ENCODE results near the gene C2orf66. TPM values are rescaled to one million over a fixed set of nuclear protein-coding genes. Genes with fewer than 3 reads are reported as not detected.

Gene C2orf66
- total RNA-seq, 1 donor from 2014 or later = not detected

DNA sequence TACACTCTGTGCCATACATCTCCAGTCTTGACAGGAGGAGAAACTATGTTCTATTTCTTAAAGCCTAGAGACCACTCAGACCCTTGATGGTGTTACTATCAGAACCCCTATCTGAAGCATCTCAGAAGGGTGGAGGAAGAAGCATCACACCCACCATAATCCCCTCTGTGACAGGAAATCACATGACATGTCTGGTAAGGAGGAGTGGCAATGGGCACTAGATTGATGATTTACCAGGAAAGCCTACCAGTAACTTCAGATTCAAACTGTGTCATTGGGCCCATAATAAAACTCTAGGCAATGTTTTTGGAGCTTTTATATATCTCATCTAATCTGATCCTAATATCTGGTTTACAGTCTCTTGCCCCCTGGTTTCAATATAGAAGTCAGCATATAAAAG lies 37.1 kb upstream of the C2orf66 start:
- Mint-ChIP-seq H3K27ac (ENCODE audit: unreplicated experiment) (no peak overlapping the region), H3K9me3 (ENCODE audit: low read depth) (peaks cover 2% of the 10 kb centered on the region), H3K27me3 (ENCODE audit: low read depth) (no peaks in the 10 kb centered on the region), H3K36me3 (ENCODE audit: low read depth) (peaks cover 2% of the 10 kb centered on the region), H3K4me3 (ENCODE audit: unreplicated experiment) (no peak overlapping the region), H3K4me1 (ENCODE audit: low read depth) (peaks cover 17% of the 10 kb centered on the region)
- DNase-seq (ENCODE audit: low spot score) = no peak
- TF ChIP-seq, protein P1, sequence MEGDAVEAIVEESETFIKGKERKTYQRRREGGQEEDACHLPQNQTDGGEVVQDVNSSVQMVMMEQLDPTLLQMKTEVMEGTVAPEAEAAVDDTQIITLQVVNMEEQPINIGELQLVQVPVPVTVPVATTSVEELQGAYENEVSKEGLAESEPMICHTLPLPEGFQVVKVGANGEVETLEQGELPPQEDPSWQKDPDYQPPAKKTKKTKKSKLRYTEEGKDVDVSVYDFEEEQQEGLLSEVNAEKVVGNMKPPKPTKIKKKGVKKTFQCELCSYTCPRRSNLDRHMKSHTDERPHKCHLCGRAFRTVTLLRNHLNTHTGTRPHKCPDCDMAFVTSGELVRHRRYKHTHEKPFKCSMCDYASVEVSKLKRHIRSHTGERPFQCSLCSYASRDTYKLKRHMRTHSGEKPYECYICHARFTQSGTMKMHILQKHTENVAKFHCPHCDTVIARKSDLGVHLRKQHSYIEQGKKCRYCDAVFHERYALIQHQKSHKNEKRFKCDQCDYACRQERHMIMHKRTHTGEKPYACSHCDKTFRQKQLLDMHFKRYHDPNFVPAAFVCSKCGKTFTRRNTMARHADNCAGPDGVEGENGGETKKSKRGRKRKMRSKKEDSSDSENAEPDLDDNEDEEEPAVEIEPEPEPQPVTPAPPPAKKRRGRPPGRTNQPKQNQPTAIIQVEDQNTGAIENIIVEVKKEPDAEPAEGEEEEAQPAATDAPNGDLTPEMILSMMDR (IDR thresholded peaks at IDR 0.05) = no peak

DNA sequence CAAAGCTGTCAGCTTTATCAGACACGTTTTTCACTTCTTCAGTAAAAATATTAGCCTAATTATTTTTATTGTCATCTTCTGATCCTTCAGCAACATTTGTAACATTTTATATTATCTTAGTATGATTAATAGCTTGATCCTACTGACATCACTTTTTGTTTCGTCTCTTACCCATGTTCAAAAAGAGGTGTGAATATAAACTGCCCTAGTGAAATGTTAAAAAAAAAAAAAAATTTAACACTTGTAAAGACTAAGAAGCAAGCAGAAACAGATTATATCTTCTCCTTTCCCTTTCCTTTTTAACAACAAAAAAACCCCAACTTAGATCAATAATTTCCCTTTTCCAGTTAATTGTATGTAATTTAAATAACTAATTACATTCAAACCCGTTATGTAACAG lies 36.2 kb upstream of the C2orf66 start:
- Mint-ChIP-seq H3K4me3 (ENCODE audit: unreplicated experiment) (no peak overlapping the region), H3K27me3 (ENCODE audit: low read depth) (no peaks in the 10 kb centered on the region), H3K36me3 (ENCODE audit: low read depth) (peaks cover 5% of the 10 kb centered on the region), H3K27ac (ENCODE audit: unreplicated experiment) (no peak overlapping the region), H3K9me3 (ENCODE audit: low read depth) (peaks cover 2% of the 10 kb centered on the region), H3K4me1 (ENCODE audit: low read depth) (peaks cover 17% of the 10 kb centered on the region)
- no peak for DNase-seq (ENCODE audit: low spot score)
- TF ChIP-seq, protein P1 (IDR thresholded peaks at IDR 0.05) = no peak

DNA sequence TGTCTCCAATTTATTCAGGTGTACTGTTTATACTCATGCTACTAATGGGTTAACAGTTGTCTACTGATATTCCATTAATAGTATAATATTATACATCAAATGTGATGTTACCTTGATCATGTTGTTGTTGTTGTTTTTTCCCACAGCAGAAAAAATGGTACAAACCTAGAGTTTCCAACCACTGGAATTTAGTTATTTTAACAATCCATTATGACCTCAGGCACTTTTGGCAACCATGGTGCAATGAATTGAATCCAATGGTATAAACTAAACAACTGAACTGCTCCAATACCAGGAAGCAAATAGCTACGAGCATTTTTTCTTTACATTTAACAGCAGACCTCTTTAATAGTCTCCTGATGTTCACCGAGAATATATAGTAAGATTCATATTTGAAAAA lies 31.0 kb upstream of the C2orf66 start:
- H3K27me3 Mint-ChIP-seq (ENCODE audit: low read depth) = no peaks in the 10 kb centered on the region
- peaks cover 6% of the 10 kb centered on the region for H3K4me1 Mint-ChIP-seq (ENCODE audit: low read depth)
- H3K27ac Mint-ChIP-seq (ENCODE audit: unreplicated experiment) = no peak overlapping the region
- no peak overlapping the region for H3K4me3 Mint-ChIP-seq (ENCODE audit: unreplicated experiment)
- peaks cover 5% of the 10 kb centered on the region for H3K36me3 Mint-ChIP-seq (ENCODE audit: low read depth)
- TF ChIP-seq, protein P1 (IDR thresholded peaks at IDR 0.05) = no peak
- H3K9me3 Mint-ChIP-seq (ENCODE audit: low read depth) = no peaks in the 10 kb centered on the region
- no peak for DNase-seq (ENCODE audit: low spot score)

DNA sequence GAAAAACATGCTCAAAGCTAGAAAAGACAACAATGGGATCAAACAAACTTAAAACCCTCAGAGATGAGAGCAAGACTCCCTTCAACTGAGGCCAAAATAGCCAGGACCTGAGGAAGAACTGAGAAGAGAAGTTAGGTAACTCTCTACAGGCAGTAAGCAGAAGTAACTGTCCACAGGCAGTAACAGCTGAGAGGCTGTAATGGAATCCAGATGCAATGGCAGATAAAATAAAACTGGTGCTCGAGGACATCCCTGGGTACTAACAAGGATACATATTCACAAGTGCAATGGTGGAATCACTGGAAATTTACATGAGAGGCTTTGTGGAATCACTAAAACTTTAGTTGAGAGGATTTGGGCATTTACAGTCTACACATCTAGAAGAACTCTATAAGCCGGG lies 30.4 kb upstream of the C2orf66 start:
- Mint-ChIP-seq H3K27me3 (ENCODE audit: low read depth) (no peaks in the 10 kb centered on the region), H3K27ac (ENCODE audit: unreplicated experiment) (no peak overlapping the region), H3K9me3 (ENCODE audit: low read depth) (no peaks in the 10 kb centered on the region), H3K36me3 (ENCODE audit: low read depth) (peaks cover 5% of the 10 kb centered on the region), H3K4me3 (ENCODE audit: unreplicated experiment) (no peak overlapping the region), H3K4me1 (ENCODE audit: low read depth) (peaks cover 6% of the 10 kb centered on the region)
- TF ChIP-seq, protein P1 (IDR thresholded peaks at IDR 0.05) = no peak
- DNase-seq (ENCODE audit: low spot score) = no peak

DNA sequence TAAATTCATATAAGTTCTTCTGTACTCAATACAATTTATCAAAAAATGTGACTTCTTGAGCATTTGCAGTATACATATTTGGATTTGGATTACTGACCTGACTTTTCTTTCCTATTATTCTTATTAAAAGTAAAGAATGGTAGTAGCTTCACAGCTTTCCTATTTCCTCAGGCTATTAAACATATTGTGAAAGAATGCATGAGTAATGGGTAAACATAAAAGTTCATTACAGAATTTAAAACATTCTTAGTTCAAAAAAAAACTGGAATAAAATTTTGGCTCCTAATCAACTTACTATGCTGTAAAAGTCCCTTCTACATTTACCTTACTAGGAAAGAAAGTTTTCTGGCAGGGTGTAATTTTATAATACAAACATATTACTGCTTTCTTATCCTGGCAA lies 27.3 kb upstream of the C2orf66 start:
- no peak overlapping the region for H3K27ac Mint-ChIP-seq (ENCODE audit: unreplicated experiment)
- H3K27me3 Mint-ChIP-seq (ENCODE audit: low read depth) = no peaks in the 10 kb centered on the region
- peaks cover 5% of the 10 kb centered on the region for H3K36me3 Mint-ChIP-seq (ENCODE audit: low read depth)
- no peaks in the 10 kb centered on the region for H3K9me3 Mint-ChIP-seq (ENCODE audit: low read depth)
- no peak overlapping the region for H3K4me3 Mint-ChIP-seq (ENCODE audit: unreplicated experiment)
- TF ChIP-seq, protein P1 (IDR thresholded peaks at IDR 0.05) = no peak
- H3K4me1 Mint-ChIP-seq (ENCODE audit: low read depth) = peaks cover 6% of the 10 kb centered on the region
- DNase-seq (ENCODE audit: low spot score) = no peak
